H9 (cell line): ENCODE measurements around the gene NUP98. TPM values are rescaled to one million over a fixed set of nuclear protein-coding genes. Genes with fewer than 3 reads are reported as not detected.

ENCODE experiments used
- DNase-seq: peaks from one replicate; pipeline ENCODE4 v3.0.0-alpha.2; 2017
- H2AFZ ChIP-seq: one replicate; pipeline ENCODE4 v1.6.1; 2013; ENCODE audit warnings: mild to moderate bottlenecking, low read length, control low read depth, moderate library complexity
- H2AK5ac ChIP-seq: 2 replicates; pipeline ENCODE4 v1.6.1; 2013; ENCODE audit warnings: low read length, control low read depth, mixed read lengths; ENCODE audit not compliant: insufficient read length
- H2BK120ac ChIP-seq: one replicate; pipeline ENCODE4 v1.6.1; 2013; ENCODE audit warnings: low read depth, mild to moderate bottlenecking, low read length, control low read depth, inconsistent platforms; ENCODE audit not compliant: poor library complexity, severe bottlenecking
- H2BK12ac ChIP-seq: 2 replicates; pipeline ENCODE4 v1.6.1; 2013; ENCODE audit warnings: low read length, control low read depth, mixed read lengths, low read depth; ENCODE audit not compliant: insufficient read length
- H2BK15ac ChIP-seq: 2 replicates; pipeline ENCODE4 v1.6.1; 2013; ENCODE audit warnings: low read depth, low read length, control low read depth
- H2BK20ac ChIP-seq: one replicate; pipeline ENCODE4 v1.6.1; 2013; ENCODE audit warnings: low read depth, mild to moderate bottlenecking, low read length, control low read depth, inconsistent platforms; ENCODE audit not compliant: poor library complexity, severe bottlenecking
- H2BK5ac ChIP-seq: 2 replicates; pipeline ENCODE4 v1.6.1; 2013; ENCODE audit warnings: low read length, control low read depth, mixed read lengths; ENCODE audit not compliant: insufficient read length
- H3K14ac ChIP-seq: 2 replicates; pipeline ENCODE4 v1.6.1; 2013; ENCODE audit warnings: low read length, control low read depth; ENCODE audit not compliant: insufficient read depth
- H3K18ac ChIP-seq: 2 replicates; pipeline ENCODE4 v1.6.1; 2013; ENCODE audit warnings: low read depth, mild to moderate bottlenecking, mixed read lengths, low read length, control low read depth; ENCODE audit not compliant: insufficient read length
- H3K23ac ChIP-seq: 2 replicates; pipeline ENCODE4 v1.6.1; 2013; ENCODE audit warnings: low read length, control low read depth, mixed read lengths, low read depth; ENCODE audit not compliant: insufficient read length
- H3K23me2 ChIP-seq: 2 replicates; pipeline ENCODE4 v1.6.1; 2013; ENCODE audit warnings: low read depth, mild to moderate bottlenecking, mixed read lengths, low read length, control low read depth; ENCODE audit not compliant: insufficient read length, poor library complexity, severe bottlenecking
- H3K27ac ChIP-seq: 2 replicates; pipeline ENCODE4 v1.5.1; 2013; ENCODE audit warnings: low read length, control low read depth, mixed read lengths, low read depth; ENCODE audit not compliant: insufficient read length
- H3K27me3 ChIP-seq: 2 replicates; pipeline ENCODE4 v1.6.1; 2013; ENCODE audit warnings: low read length, control low read depth, inconsistent platforms; ENCODE audit not compliant: insufficient read depth
- H3K4ac ChIP-seq: 2 replicates; pipeline ENCODE4 v1.6.1; 2013; ENCODE audit warnings: low read depth, mild to moderate bottlenecking, control low read depth, inconsistent platforms, low read length, moderate library complexity
- H3K4me1 ChIP-seq: 2 replicates; pipeline ENCODE4 v1.6.1; 2013; ENCODE audit warnings: low read length, control low read depth, inconsistent platforms; ENCODE audit not compliant: insufficient read depth
- H3K4me2 ChIP-seq: 2 replicates; pipeline ENCODE4 v1.6.1; 2013; ENCODE audit warnings: low read length, control low read depth, mixed read lengths; ENCODE audit not compliant: insufficient read length, insufficient read depth
- H3K56ac ChIP-seq: 2 replicates; pipeline ENCODE4 v1.6.1; 2013; ENCODE audit warnings: low read depth, mild to moderate bottlenecking, mixed read lengths, low read length, control low read depth; ENCODE audit not compliant: insufficient read length
- H3K79me1 ChIP-seq: 2 replicates; pipeline ENCODE4 v1.6.1; 2013; ENCODE audit warnings: low read depth, mild to moderate bottlenecking, moderate library complexity, low read length, control low read depth, inconsistent platforms; ENCODE audit not compliant: insufficient read depth, poor library complexity, severe bottlenecking
- H3K79me2 ChIP-seq: 2 replicates; pipeline ENCODE4 v1.6.1; 2013; ENCODE audit warnings: low read length, control low read depth, inconsistent platforms; ENCODE audit not compliant: insufficient read depth
- H3K9ac ChIP-seq: 2 replicates; pipeline ENCODE4 v1.6.1; 2013; ENCODE audit warnings: low read length, control low read depth, mixed read lengths; ENCODE audit not compliant: insufficient read length; ENCODE audit errors: extremely low read depth
- H3K9me3 ChIP-seq: one replicate; pipeline ENCODE4 v1.6.1; 2013; ENCODE audit warnings: low read depth, low read length, inconsistent platforms; ENCODE audit not compliant: control insufficient read depth
- H3T11ph ChIP-seq: one replicate; pipeline ENCODE4 v1.6.1; 2013; ENCODE audit warnings: mild to moderate bottlenecking, low read length, control low read depth, inconsistent platforms
- H4K20me1 ChIP-seq: one replicate; pipeline ENCODE4 v1.6.1; 2013; ENCODE audit not compliant: control insufficient read depth, insufficient read length, insufficient read depth
- H4K5ac ChIP-seq: 2 replicates; pipeline ENCODE4 v1.6.1; 2013; ENCODE audit warnings: low read depth, mild to moderate bottlenecking, mixed read lengths, low read length, control low read depth; ENCODE audit not compliant: insufficient read length
- H4K8ac ChIP-seq: replicated peaks from 2 replicates; pipeline ENCODE4 v1.6.1; 2013; ENCODE audit warnings: low read length, control low read depth, mixed read lengths, low read depth; ENCODE audit not compliant: insufficient read length
- H4K91ac ChIP-seq: 2 replicates; pipeline ENCODE4 v1.6.1; 2013; ENCODE audit warnings: low read depth, mild to moderate bottlenecking, moderate library complexity, mixed read lengths, low read length, control low read depth; ENCODE audit not compliant: insufficient read length
- H3K27ac Mint-ChIP-seq, 3 experiments: 2 replicates in 2 of 3; 3 replicates in 1 of 3; pipeline ENCODE4 v1.8.0; 2020 to 2021; ENCODE audit warnings: mixed read lengths in 3 of 3, mild to moderate bottlenecking in 1 of 3, moderate library complexity in 1 of 3
- H3K27me3 Mint-ChIP-seq: 2 replicates; pipeline ENCODE4 v1.8.0; 2021; ENCODE audit warnings: low read depth, mild to moderate bottlenecking, moderate library complexity, mixed read lengths
- H3K36me3 Mint-ChIP-seq, 3 experiments: 2 replicates in 2 of 3; 3 replicates in 1 of 3; pipeline ENCODE4 v1.8.0; 2020 to 2021; ENCODE audit warnings: low read depth in 3 of 3, mixed read lengths in 3 of 3; ENCODE audit not compliant: insufficient read depth in 1 of 3
- H3K4me1 Mint-ChIP-seq, 2 experiments: 2 replicates each; pipeline ENCODE4 v1.8.0; 2020; ENCODE audit warnings: mixed read lengths in 2 of 2
- H3K4me3 Mint-ChIP-seq, 2 experiments: 2 replicates in 1 of 2; 3 replicates in 1 of 2; pipeline ENCODE4 v1.8.0; 2020 to 2021; ENCODE audit warnings: mild to moderate bottlenecking in 2 of 2, mixed read lengths in 2 of 2, moderate library complexity in 1 of 2
- H3K9me3 Mint-ChIP-seq, 2 experiments: 2 replicates in 1 of 2; 3 replicates in 1 of 2; pipeline ENCODE4 v1.8.0; 2020; ENCODE audit warnings: mild to moderate bottlenecking in 2 of 2, mixed read lengths in 2 of 2, moderate library complexity in 1 of 2
- CTCF ChIP-seq: fragments of 200-600 bp; sonication (generic); conservative IDR thresholded peaks from 3 replicates; pipeline ENCODE4 v1.8.0; 2021; ENCODE audit warnings: antibody characterized with exemption, mild to moderate bottlenecking
- WGBS: extraction: QIAGEN DNeasy Blood & Tissue Kit; methylation state at CpG from one replicate; pipeline ENCODE4 v1.1.7; 2013; ENCODE audit warnings: missing lambda C conversion rate, low lambda C conversion rate, mixed read lengths; ENCODE audit not compliant: insufficient read length; ENCODE audit errors: extremely low coverage; 5-methylcytosine and 5-hydroxymethylcytosine counted together
- total RNA-seq: library from RNA; stranded (reverse); gene quantifications from 2 replicates; pipeline ENCODE4 v1.2.1, GENCODE V29; 2021

The NUP98 gene
- total RNA-seq, 1 experiment from 2014 or later = 105 TPM

DNA sequence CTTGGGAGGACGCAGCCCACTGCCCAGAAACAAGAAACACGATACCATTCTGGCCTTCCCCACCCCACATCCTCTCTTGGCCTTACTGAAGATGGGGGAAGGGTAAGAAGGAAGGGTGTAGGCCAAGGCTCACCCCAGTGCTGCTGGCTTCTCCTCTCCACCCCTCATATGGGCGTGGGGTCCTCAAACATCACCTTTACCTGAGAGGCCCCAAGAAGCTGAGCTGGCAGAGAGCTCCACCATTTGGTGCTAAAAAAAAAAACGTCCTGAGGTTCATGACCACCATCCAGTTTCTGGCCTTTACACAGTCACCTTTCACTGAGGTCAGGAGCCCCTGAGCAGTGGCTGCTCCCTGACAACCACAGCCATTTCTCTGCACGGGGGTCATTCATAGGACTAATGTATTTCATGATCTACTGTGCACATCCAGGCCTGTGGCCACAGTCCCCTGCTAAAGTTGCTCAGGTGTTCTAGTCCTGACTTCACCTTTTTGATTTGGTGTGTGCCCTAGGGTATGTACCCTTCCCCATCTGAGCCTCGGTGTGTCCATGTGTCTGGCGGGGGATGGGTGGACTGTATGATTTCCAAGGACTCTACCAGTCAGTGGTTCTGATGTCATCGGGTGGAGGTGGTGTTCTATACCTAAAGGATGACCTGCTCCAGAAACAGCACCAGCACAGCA is 28.3 kb upstream of the NUP98 start:
- Histone ChIP-seq H3K27ac (no peak overlapping the region), H4K5ac (no peak overlapping the region), H3T11ph (no peak overlapping the region), H2BK12ac (no peak overlapping the region), H3K14ac (no peak overlapping the region), H2BK5ac (no peak overlapping the region), H2BK15ac (no peak overlapping the region), H3K27me3 (no peaks in the 10 kb centered on the region), H3K4me1 (peaks cover 13% of the 10 kb centered on the region; the same call in 1 of the 2 replicates), H2AK5ac (no peak overlapping the region), H3K4ac (no peak overlapping the region), H4K8ac (no peak overlapping the region), H4K20me1 (peaks cover 3% of the 10 kb centered on the region), H4K91ac (no peak overlapping the region), H3K79me2 (no peaks in the 10 kb centered on the region), H3K9me3 (no peaks in the 10 kb centered on the region), H2BK20ac (no peak overlapping the region), H3K23me2 (no peaks in the 10 kb centered on the region), H3K23ac (no peak overlapping the region), H3K9ac (no peak overlapping the region), H3K56ac (no peak overlapping the region), H3K79me1 (no peaks in the 10 kb centered on the region), H3K4me2 (no peak overlapping the region), H3K18ac (no peak overlapping the region), H2AFZ (no peak overlapping the region), H2BK120ac (no peak overlapping the region)
- H3K27ac Mint-ChIP-seq = peak overlapping the region; percentile 83 to 99 (median 94); a peak in 5 of 7 replicates
- H3K4me1 Mint-ChIP-seq = peaks cover 42% of the 10 kb centered on the region in 2 experiments
- no peak for DNase-seq
- peak overlapping the region in 1 of 2 experiments; percentile 20; a peak in 1 of 5 replicates for H3K4me3 Mint-ChIP-seq
- no CpG with 5 or more reads among the region's 8 CpGs for WGBS
- no peaks in the 10 kb centered on the region for H3K27me3 Mint-ChIP-seq
- H3K36me3 Mint-ChIP-seq = peaks cover 31 to 57% (median 50%) of the 10 kb centered on the region in 3 experiments
- H3K9me3 Mint-ChIP-seq = no peaks in the 10 kb centered on the region
- no peak for TF ChIP-seq CTCF
